Stimulated activated CD4-positive, alpha-beta T cell treated with anti-CD3 and anti-CD28 coated beads, Interleukin-1b, Interleukin-23, amount 100 ng/mL, for 4 hours (primary cell): ENCODE measurements around the gene TRPV4.

Experiments used
- DNase-seq, 2 donors: peaks; one replicate each; pipeline ENCODE4 v3.0.0-alpha.2; 2020; ENCODE audit warnings: low read depth in 2 of 2

Gene TRPV4

GRCh38 chr12:109827566-109828550, 5.3 kb downstream of the TRPV4 start:
- DNase-seq: no peak

GRCh38 chr12:109827080-109827479, 6.1 kb downstream of the TRPV4 start:
- no peak for DNase-seq

GRCh38 chr12:109824731-109825130, 8.5 kb downstream of the TRPV4 start:
- no peak for DNase-seq

GRCh38 chr12:109822951-109823411, 10.2 kb downstream of the TRPV4 start:
- no peak for DNase-seq

- no peak for DNase-seq
These were observed 10.8 kb downstream of the TRPV4 start for GRCh38 chr12:109822416-109822815.

GRCh38 chr12:109821968-109822367, 11.2 kb downstream of the TRPV4 start:
- no peak for DNase-seq

- DNase-seq: no peak
These were observed 12.3 kb downstream of the TRPV4 start for GRCh38 chr12:109820816-109821381.

- DNase-seq: no peak
These were observed 14.2 kb downstream of the TRPV4 start for GRCh38 chr12:109818905-109819500.

- DNase-seq: no peak
These were observed 14.9 kb downstream of the TRPV4 start for GRCh38 chr12:109818253-109818652.

GRCh38 chr12:109817627-109818231, 15.5 kb downstream of the TRPV4 start:
- DNase-seq: no peak

- DNase-seq: no peak
These were observed 16.3 kb downstream of the TRPV4 start for GRCh38 chr12:109816870-109817269.

- DNase-seq: no peak
These were observed 17.2 kb downstream of the TRPV4 start for GRCh38 chr12:109815757-109816617.

GRCh38 chr12:109815225-109815624, 18.0 kb downstream of the TRPV4 start:
- no peak for DNase-seq

- no peak for DNase-seq
These were observed 18.5 kb downstream of the TRPV4 start for GRCh38 chr12:109814600-109815150.

- DNase-seq: no peak
These were observed 19.3 kb downstream of the TRPV4 start for GRCh38 chr12:109813810-109814416.

GRCh38 chr12:109811624-109811995, 21.6 kb downstream of the TRPV4 start:
- DNase-seq: no peak

GRCh38 chr12:109810954-109811623, 22.1 kb downstream of the TRPV4 start:
- DNase-seq: no peak

GRCh38 chr12:109808876-109809646, 24.1 kb downstream of the TRPV4 start:
- DNase-seq: no peak

- DNase-seq: no peak
These were observed 25.1 kb downstream of the TRPV4 start for GRCh38 chr12:109807954-109808643.
